SK-N-SH (cell line): ENCODE data around the gene AFF3. TPM values are rescaled to one million over a fixed set of nuclear protein-coding genes. Genes with fewer than 3 reads are reported as not detected.

Experiments used
- CTCF ChIA-PET: fragments of 300-600, 350-600 bp; formaldehyde crosslinking; extraction: SDS; loops from one replicate; lab custom pipeline; 2021; lab: Yijun Ruan, JAX
- POLR2A ChIA-PET: fragments of 350-600 bp; sonication (Branson Sonifier 250); formaldehyde crosslinking; extraction: SDS; loops from one replicate; lab custom pipeline; 2020; ENCODE audit warnings: antibody characterized with exemption, inconsistent platforms; lab: Yijun Ruan, JAX
- DNase-seq: peaks from one replicate; pipeline ENCODE4 v3.0.0; 2012
- H2AFZ ChIP-seq: fragments of 200-600 bp; sonication (generic); 2 replicates; pipeline ENCODE4 v1.8.1; 2016; ENCODE audit warnings: antibody characterized with exemption, mild to moderate bottlenecking, low read depth
- H3F3A ChIP-seq: fragments of 200-600 bp; sonication (generic); replicated peaks from 2 replicates; pipeline ENCODE3; 2016; ENCODE audit warnings: antibody characterized with exemption, mild to moderate bottlenecking; ENCODE audit not compliant: insufficient read depth
- H3K27ac ChIP-seq, 2 experiments: fragments of 200-500 bp in 1 of 2; fragments of 200-600 bp in 1 of 2; sonication (Bioruptor generic) in 1 of 2; sonication (generic), shearing (Covaris generic) in 1 of 2; 2 replicates each; pipeline versions ENCODE4 v1.5.1 to v1.6.1; 2014 to 2016; ENCODE audit warnings: low read depth in 2 of 2, inconsistent platforms in 1 of 2, low read length in 1 of 2, mild to moderate bottlenecking in 1 of 2, mixed read lengths in 1 of 2
- H3K27me3 ChIP-seq: fragments of 200-600 bp; sonication (generic), shearing (Covaris generic); 2 replicates; pipeline ENCODE4 v1.6.1; 2016; ENCODE audit warnings: mixed run types; ENCODE audit not compliant: insufficient read depth
- H3K36me3 ChIP-seq, 2 experiments: fragments of 200-500 bp in 1 of 2; fragments of 200-600 bp in 1 of 2; sonication (Bioruptor generic) in 1 of 2; sonication (generic) in 1 of 2; replicated peaks in 1 of 2; 2 replicates each; pipeline versions ENCODE3 to v1.5.1; 2014 to 2016; ENCODE audit warnings: low read length in 1 of 2, mild to moderate bottlenecking in 1 of 2; ENCODE audit not compliant: insufficient read depth in 2 of 2, control insufficient read depth in 1 of 2
- H3K4me1 ChIP-seq, 2 experiments: fragments of 200-500 bp in 1 of 2; fragments of 200-600 bp in 1 of 2; sonication (Bioruptor generic) in 1 of 2; sonication (generic), shearing (Covaris generic) in 1 of 2; 2 replicates each; pipeline versions ENCODE4 v1.5.1 to v1.6.1; 2014 to 2016; ENCODE audit warnings: low read depth in 1 of 2, low read length in 1 of 2, mixed run types in 1 of 2; ENCODE audit not compliant: insufficient read depth in 2 of 2, control insufficient read depth in 1 of 2
- H3K4me2 ChIP-seq: fragments of 200-600 bp; sonication (generic), shearing (Covaris generic); 2 replicates; pipeline ENCODE4 v1.6.1; 2017; ENCODE audit warnings: mixed run types
- H3K4me3 ChIP-seq, 2 experiments: fragments of 200-500 bp in 1 of 2; fragments of 200-600 bp in 1 of 2; sonication (Bioruptor generic) in 1 of 2; sonication (generic), shearing (Covaris generic) in 1 of 2; 2 replicates each; pipeline versions ENCODE4 v1.5.1 to v1.8.1; 2014 to 2016; ENCODE audit warnings: low read depth in 2 of 2, inconsistent platforms in 1 of 2, low read length in 1 of 2, mild to moderate bottlenecking in 1 of 2, mixed read lengths in 1 of 2, moderate library complexity in 1 of 2
- H3K79me2 ChIP-seq: fragments of 200-600 bp; sonication (generic); 2 replicates; pipeline ENCODE4 v1.8.1; 2017; ENCODE audit warnings: mild to moderate bottlenecking; ENCODE audit not compliant: insufficient read depth
- H3K9ac ChIP-seq: fragments of 200-600 bp; sonication (generic); 2 replicates; pipeline ENCODE4 v1.6.1; 2017; ENCODE audit warnings: mixed run types
- H3K9me2 ChIP-seq: fragments of 200-600 bp; sonication (generic); 2 replicates; pipeline ENCODE4 v1.6.1; 2017; ENCODE audit warnings: mixed run types
- H3K9me3 ChIP-seq: fragments of 200-600 bp; sonication (generic); 2 replicates; pipeline ENCODE4 v1.6.1; 2017; ENCODE audit warnings: mixed run types, mild to moderate bottlenecking, moderate library complexity
- H4K20me1 ChIP-seq: fragments of 200-600 bp; sonication (generic); 2 replicates; pipeline ENCODE4 v1.6.1; 2017; ENCODE audit warnings: mild to moderate bottlenecking, mixed run types; ENCODE audit not compliant: insufficient read depth
- CHD2 ChIP-seq: fragments of 150-350 bp; IDR thresholded peaks from 2 replicates; pipeline ENCODE4 v1.6.1; 2018; ENCODE audit warnings: low read length; ENCODE audit not compliant: partially characterized antibody
- ELF1 ChIP-seq: IDR thresholded peaks from 2 replicates; pipeline ENCODE4 v1.4.0; 2012
- EZH2phosphoT487 ChIP-seq: fragments of 200-600 bp; sonication (generic); IDR thresholded peaks from 2 replicates; pipeline ENCODE4 v1.6.1; 2017; ENCODE audit warnings: low read depth, mixed run types, mild to moderate bottlenecking, antibody characterized with exemption, moderate library complexity, borderline replicate concordance
- FOSL2 ChIP-seq: IDR thresholded peaks from 2 replicates; pipeline ENCODE4 v1.4.0; 2012; ENCODE audit warnings: low read depth, mild to moderate bottlenecking, moderate library complexity, borderline replicate concordance
- FOXM1 ChIP-seq: IDR thresholded peaks from 2 replicates; pipeline ENCODE4 v1.4.0; 2012; ENCODE audit warnings: low read depth, mild to moderate bottlenecking
- IRF3 ChIP-seq: fragments of 150-350 bp; IDR thresholded peaks from 2 replicates; pipeline ENCODE4 v1.6.1; 2016; ENCODE audit warnings: mild to moderate bottlenecking, low read depth, low read length
- MXI1 ChIP-seq: IDR thresholded peaks from 2 replicates; pipeline ENCODE4 v1.6.1; 2012; ENCODE audit warnings: mild to moderate bottlenecking, low read depth, low read length, improper control_type of control experiment
- NFIC ChIP-seq: IDR thresholded peaks from 2 replicates; pipeline ENCODE4 v1.4.0; 2012; ENCODE audit warnings: borderline replicate concordance
- RAD21 ChIP-seq: IDR thresholded peaks from 2 replicates; pipeline ENCODE4 v1.6.1; 2012; ENCODE audit warnings: mild to moderate bottlenecking, low read length
- RCOR1 ChIP-seq: fragments of 150-350 bp; IDR thresholded peaks from 2 replicates; pipeline ENCODE4 v1.6.1; 2017; ENCODE audit warnings: antibody characterized with exemption, low read length
- TAF1 ChIP-seq: IDR thresholded peaks from 2 replicates; pipeline ENCODE4 v1.6.1; 2012; ENCODE audit warnings: low read depth, mild to moderate bottlenecking, low read length, moderate library complexity, borderline replicate concordance
- TEAD4 ChIP-seq: IDR thresholded peaks from 2 replicates; pipeline ENCODE4 v1.4.0; 2012; ENCODE audit warnings: mild to moderate bottlenecking, borderline replicate concordance; ENCODE audit not compliant: insufficient read depth
- USF2 ChIP-seq: fragments of 150-350 bp; IDR thresholded peaks from 2 replicates; pipeline ENCODE4 v1.6.1; 2017; ENCODE audit warnings: antibody characterized with exemption, low read length, low read depth, borderline replicate concordance
- ZBTB33 ChIP-seq: IDR thresholded peaks from 2 replicates; pipeline ENCODE4 v1.4.0; 2012; ENCODE audit warnings: low read depth, borderline replicate concordance
- WGBS: methylation state at CpG from one replicate; pipeline ENCODE4 v1.1.6; 2017; ENCODE audit warnings: low lambda C conversion rate; 5-methylcytosine and 5-hydroxymethylcytosine counted together
- polyA plus RNA-seq, 3 experiments: library from polyadenylated mRNA; depleted of rRNA; stranded (reverse); fragments of >200 nt; gene quantifications; 2 replicates each; pipeline ENCODE4 v1.2.3, GENCODE V29; 2012
- TF ChIP-seq, protein P1 (sequence below): IDR thresholded peaks from 2 replicates; pipeline ENCODE4 v1.4.0; 2012; ENCODE audit warnings: low read depth

AFF3 gene
- polyA plus RNA-seq, 1 of the 3 experiments (the other 2 are of a cell fraction): 0.36 TPM

DNA sequence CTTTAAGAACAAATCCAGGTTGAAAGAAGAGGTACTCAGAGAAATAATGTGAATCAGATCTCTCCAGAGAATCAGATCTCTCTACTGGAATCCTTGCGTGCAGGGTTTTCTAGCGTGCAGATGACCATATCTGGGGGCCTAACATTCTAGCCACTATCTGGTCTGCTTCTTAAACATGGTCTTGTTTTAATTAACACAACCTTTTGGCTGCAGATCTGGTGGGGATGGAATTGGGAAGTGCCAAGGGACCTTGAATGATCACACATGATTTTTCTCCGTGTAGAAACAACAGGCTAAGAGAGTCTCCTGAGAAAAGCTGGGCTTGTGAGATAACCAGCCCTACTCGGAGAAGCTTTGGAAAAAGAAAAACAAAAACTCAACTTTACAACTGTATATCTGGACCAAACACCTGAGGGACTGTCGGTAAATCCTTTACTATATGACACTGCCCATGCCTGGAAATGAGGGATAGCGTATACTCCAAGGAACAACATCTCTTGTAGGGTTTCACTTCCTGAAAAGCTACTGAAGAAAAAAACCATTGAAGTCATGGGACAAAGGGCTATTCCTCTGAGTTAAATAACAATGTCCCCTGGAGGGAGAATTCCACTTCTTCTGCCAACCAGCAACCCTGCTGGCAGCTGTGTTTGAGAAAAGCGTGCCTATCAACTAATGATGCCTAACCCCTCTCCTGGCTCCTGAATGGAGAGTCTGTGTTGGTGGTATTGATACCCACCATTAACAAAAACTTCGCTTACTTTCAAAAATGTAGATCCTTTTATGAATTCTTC lies 481.6 kb downstream of the AFF3 start:
- Histone ChIP-seq H2AFZ (no peak overlapping the region), H3K4me1 (peaks cover 0 to 27% of the 10 kb centered on the region in 2 experiments; a peak in 2 of 4 replicates), H3K36me3 (no peaks in the 10 kb centered on the region), H3K4me3 (no peak overlapping the region), H3K27me3 (no peaks in the 10 kb centered on the region), H3K4me2 (no peak overlapping the region), H3F3A (no peaks in the 10 kb centered on the region), H3K9me2 (no peaks in the 10 kb centered on the region), H3K9ac (no peak overlapping the region), H3K9me3 (no peaks in the 10 kb centered on the region), H3K27ac (peak overlapping the region in 1 of 2 experiments; percentile 53; a peak in 2 of 4 replicates), H3K79me2 (no peaks in the 10 kb centered on the region), H4K20me1 (no peaks in the 10 kb centered on the region)
- POLR2A ChIA-PET: no interaction called here
- TF ChIP-seq NFIC (no peak), TEAD4 (no peak), ELF1 (no peak), TAF1 (no peak)
- DNase-seq: no peak
- CTCF ChIA-PET: no interaction called here
- 57% methylated on average over 8 of the region's 8 CpGs for WGBS

DNA sequence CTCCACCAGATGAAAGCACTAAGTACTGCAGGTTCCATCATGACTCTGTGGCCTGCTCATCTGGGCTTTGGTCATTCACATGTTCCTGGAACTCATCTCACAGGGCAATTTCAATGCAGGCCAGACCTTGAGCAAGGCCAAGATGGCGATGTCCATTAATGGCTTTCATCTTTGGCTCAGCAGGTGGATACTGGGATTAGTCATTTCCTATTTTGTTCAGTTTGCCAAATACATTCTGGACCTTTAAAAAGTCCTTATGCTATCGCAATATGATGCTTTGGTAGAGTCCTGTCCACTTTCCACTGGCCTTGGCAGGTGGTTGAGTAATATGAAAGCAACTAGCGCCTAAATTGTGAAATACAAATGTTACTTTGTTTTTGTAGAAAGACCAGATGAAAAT lies 482.5 kb downstream of the AFF3 start:
- Histone ChIP-seq H3K4me3 (no peak overlapping the region), H3K9ac (no peak overlapping the region), H3K9me3 (no peaks in the 10 kb centered on the region), H3K4me2 (no peak overlapping the region), H3F3A (no peaks in the 10 kb centered on the region), H3K79me2 (no peaks in the 10 kb centered on the region), H3K9me2 (no peaks in the 10 kb centered on the region), H3K27me3 (no peaks in the 10 kb centered on the region), H2AFZ (no peak overlapping the region), H4K20me1 (no peaks in the 10 kb centered on the region), H3K36me3 (no peaks in the 10 kb centered on the region), H3K4me1 (peaks cover 0 to 29% of the 10 kb centered on the region in 2 experiments; a peak in 2 of 4 replicates), H3K27ac (no peak overlapping the region; a peak in 1 of 4 replicates)
- no peak for DNase-seq
- CTCF ChIA-PET: no interaction called here
- POLR2A ChIA-PET: no interaction called here
- no peak for TF ChIP-seq TEAD4
- WGBS: 59% methylated on average over 3 of the region's 3 CpGs

- H3K27ac ChIP-seq: peak overlapping the region in 1 of 2 experiments; percentile 97; a peak in 2 of 4 replicates
- H3K27me3 ChIP-seq: no peaks in the 10 kb centered on the region
- no peaks in the 10 kb centered on the region for H3F3A ChIP-seq
- no peak overlapping the region for H3K4me2 ChIP-seq
- DNase-seq: no peak
- no peaks in the 10 kb centered on the region for H3K9me2 ChIP-seq
- H3K9me3 ChIP-seq: no peaks in the 10 kb centered on the region
- no peaks in the 10 kb centered on the region for H4K20me1 ChIP-seq
- no peak overlapping the region for H2AFZ ChIP-seq
- ChIA-PET CTCF (no interaction called here), POLR2A (interaction anchor here (1.1 to 1.3 kb wide), 2 partner anchors 13 to 21 kb away, joined by 4 to 8 read pairs; no protein-coding TSS in a partner anchor)
- H3K4me1 ChIP-seq: peaks cover 0 to 25% of the 10 kb centered on the region in 2 experiments; a peak in 2 of 4 replicates
- no peak overlapping the region for H3K4me3 ChIP-seq
- WGBS: 61% methylated on average over 7 of the region's 7 CpGs
- no peaks in the 10 kb centered on the region for H3K36me3 ChIP-seq
- no peaks in the 10 kb centered on the region for H3K79me2 ChIP-seq
- H3K9ac ChIP-seq: no peak overlapping the region
- TF ChIP-seq MXI1 (no peak), USF2 (no peak), ZBTB33 (no peak), RCOR1 (no peak), IRF3 (no peak), CHD2 (no peak), ELF1 (no peak), NFIC (no peak), EZH2phosphoT487 (no peak), FOSL2 (no peak), FOXM1 (no peak), RAD21 (no peak)
- TF ChIP-seq, protein P1, sequence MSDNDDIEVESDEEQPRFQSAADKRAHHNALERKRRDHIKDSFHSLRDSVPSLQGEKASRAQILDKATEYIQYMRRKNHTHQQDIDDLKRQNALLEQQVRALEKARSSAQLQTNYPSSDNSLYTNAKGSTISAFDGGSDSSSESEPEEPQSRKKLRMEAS: no peak
Observed at GRCh38 chr2:99657691-99658258, 484.6 kb downstream of the AFF3 start.
